ENCODE results near the gene PRKCZ.
A peak's percentile ranks its signal among the peaks of the same experiment; 100 is the strongest.

Gene PRKCZ

GRCh38 chr1:2049718-2050431, at the start of gene PRKCZ:
PRKCZ (plus strand) TSS chr1:2050411; CDS start chr1:2050631, 220 bp downstream.
- peak; percentile 78 to 92 (median 84) for DNase-seq (ENCODE audit: low read depth in 4 of 4, low spot score in 1 of 4)

- no peak for DNase-seq (ENCODE audit: low read depth in 4 of 4, low spot score in 1 of 4)
These were observed 49.8 kb upstream of the PRKCZ start for GRCh38 chr1:2000432-2000831.

- no peak for DNase-seq (ENCODE audit: low read depth in 4 of 4, low spot score in 1 of 4)
These were observed 49.4 kb upstream of the PRKCZ start for GRCh38 chr1:2000850-2001249.

GRCh38 chr1:2001773-2002411, 48.3 kb upstream of the PRKCZ start:
- DNase-seq (ENCODE audit: low read depth in 4 of 4, low spot score in 1 of 4) = no peak

- DNase-seq (ENCODE audit: low read depth in 4 of 4, low spot score in 1 of 4) = no peak
These were observed 46.6 kb upstream of the PRKCZ start, which contains the start of gene CFAP74 for GRCh38 chr1:2003541-2004131. CFAP74 (minus strand) TSS chr1:2003786; CDS start chr1:1990956, 12,830 bp downstream.

- no peak for DNase-seq (ENCODE audit: low read depth in 4 of 4, low spot score in 1 of 4)
These were observed 45.4 kb upstream of the PRKCZ start for GRCh38 chr1:2004856-2005255.

- no peak for DNase-seq (ENCODE audit: low read depth in 4 of 4, low spot score in 1 of 4)
These were observed 40.8 kb upstream of the PRKCZ start for GRCh38 chr1:2009101-2010053.

GRCh38 chr1:2014181-2014580, 36.0 kb upstream of the PRKCZ start:
- no peak for DNase-seq (ENCODE audit: low read depth in 4 of 4, low spot score in 1 of 4)

GRCh38 chr1:2014741-2015735, 35.2 kb upstream of the PRKCZ start:
- no peak for DNase-seq (ENCODE audit: low read depth in 4 of 4, low spot score in 1 of 4)

- DNase-seq (ENCODE audit: low read depth in 4 of 4, low spot score in 1 of 4) = no peak
These were observed 34.1 kb upstream of the PRKCZ start for GRCh38 chr1:2016123-2016522.

GRCh38 chr1:2018217-2019171, 31.7 kb upstream of the PRKCZ start:
- DNase-seq (ENCODE audit: low read depth in 4 of 4, low spot score in 1 of 4) = no peak

- no peak for DNase-seq (ENCODE audit: low read depth in 4 of 4, low spot score in 1 of 4)
These were observed 31.1 kb upstream of the PRKCZ start, which contains the start of gene GABRD for GRCh38 chr1:2019172-2019543. GABRD (plus strand) TSS chr1:2019345; CDS start chr1:2019424, 79 bp downstream.

GRCh38 chr1:2019571-2020309, 30.5 kb upstream of the PRKCZ start:
- DNase-seq (ENCODE audit: low read depth in 4 of 4, low spot score in 1 of 4) = no peak

- no peak for DNase-seq (ENCODE audit: low read depth in 4 of 4, low spot score in 1 of 4)
These were observed 29.9 kb upstream of the PRKCZ start for GRCh38 chr1:2020310-2020655.

GRCh38 chr1:2021550-2021949, 28.7 kb upstream of the PRKCZ start:
- no peak for DNase-seq (ENCODE audit: low read depth in 4 of 4, low spot score in 1 of 4)

GRCh38 chr1:2022063-2022770, 28.0 kb upstream of the PRKCZ start:
- no peak for DNase-seq (ENCODE audit: low read depth in 4 of 4, low spot score in 1 of 4)

- no peak for DNase-seq (ENCODE audit: low read depth in 4 of 4, low spot score in 1 of 4)
These were observed 27.0 kb upstream of the PRKCZ start for GRCh38 chr1:2023187-2023586.

GRCh38 chr1:2024451-2024850, 25.8 kb upstream of the PRKCZ start:
- DNase-seq (ENCODE audit: low read depth in 4 of 4, low spot score in 1 of 4) = no peak

Measured in stimulated activated CD4-positive, alpha-beta T cell treated with anti-CD3 and anti-CD28 coated beads, Interleukin-1b, Interleukin-23, amount 100 ng/mL, for 24 hours (primary cell).